HG03469 (cell line): ENCODE data around the gene MSL3B.

ENCODE experiments used
- ATAC-seq: cut with Tn5 transposase; IDR thresholded peaks from one replicate; pipeline ENCODE4 v1.9.1; 2021; ENCODE audit warnings: mild to moderate bottlenecking, moderate library complexity, moderate number of reproducible peaks; ENCODE audit not compliant: unreplicated experiment

Gene MSL3B

DNA sequence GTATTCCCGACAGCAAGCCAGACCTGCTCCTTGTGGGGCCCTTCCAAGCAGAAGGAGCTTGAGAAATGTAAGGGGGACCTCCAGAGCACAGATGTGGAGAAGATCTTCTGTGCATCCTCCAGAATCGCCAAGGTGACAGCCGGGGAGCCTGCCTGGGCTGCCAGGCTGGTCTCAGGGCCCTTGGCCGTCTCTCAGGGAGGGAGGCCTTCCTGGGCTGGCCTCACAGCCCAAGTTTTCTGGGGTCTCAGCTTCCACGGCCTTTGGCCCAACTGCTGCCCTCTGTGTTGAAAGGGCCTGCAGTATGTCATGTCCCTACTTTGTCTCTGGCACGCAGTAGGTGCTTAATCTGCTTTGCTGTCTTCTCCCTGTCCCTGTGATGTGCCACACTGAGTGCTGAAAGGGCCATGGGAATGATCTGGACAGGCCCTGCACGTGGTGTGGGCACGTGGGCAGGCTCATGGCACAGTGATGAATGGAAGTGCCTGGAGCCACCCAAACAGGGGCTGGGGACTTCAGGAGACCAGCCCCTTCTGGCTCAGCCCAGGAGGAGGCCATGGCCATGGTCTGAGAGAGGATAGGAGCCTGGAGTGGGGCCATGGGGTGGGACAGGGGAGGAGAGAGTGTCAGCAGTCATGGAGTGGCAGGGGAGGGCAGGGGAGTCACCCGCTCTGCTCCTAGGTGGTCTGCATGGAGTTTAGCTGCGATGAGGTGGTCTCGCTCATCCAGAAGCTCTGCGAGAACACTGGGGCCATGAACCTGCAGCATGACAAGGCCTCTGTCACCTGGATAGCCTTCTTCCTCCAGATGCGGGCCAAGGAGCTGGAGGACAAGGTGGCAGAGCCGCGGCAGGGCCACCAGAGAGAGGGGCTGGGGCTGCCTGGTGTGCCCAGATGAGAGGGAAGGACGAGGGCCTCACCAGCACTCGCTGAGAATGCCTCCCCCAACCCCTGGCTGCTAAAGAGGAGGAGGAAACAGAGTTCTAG lies 49.3 kb downstream of the MSL3B start:
- no peak for ATAC-seq

DNA sequence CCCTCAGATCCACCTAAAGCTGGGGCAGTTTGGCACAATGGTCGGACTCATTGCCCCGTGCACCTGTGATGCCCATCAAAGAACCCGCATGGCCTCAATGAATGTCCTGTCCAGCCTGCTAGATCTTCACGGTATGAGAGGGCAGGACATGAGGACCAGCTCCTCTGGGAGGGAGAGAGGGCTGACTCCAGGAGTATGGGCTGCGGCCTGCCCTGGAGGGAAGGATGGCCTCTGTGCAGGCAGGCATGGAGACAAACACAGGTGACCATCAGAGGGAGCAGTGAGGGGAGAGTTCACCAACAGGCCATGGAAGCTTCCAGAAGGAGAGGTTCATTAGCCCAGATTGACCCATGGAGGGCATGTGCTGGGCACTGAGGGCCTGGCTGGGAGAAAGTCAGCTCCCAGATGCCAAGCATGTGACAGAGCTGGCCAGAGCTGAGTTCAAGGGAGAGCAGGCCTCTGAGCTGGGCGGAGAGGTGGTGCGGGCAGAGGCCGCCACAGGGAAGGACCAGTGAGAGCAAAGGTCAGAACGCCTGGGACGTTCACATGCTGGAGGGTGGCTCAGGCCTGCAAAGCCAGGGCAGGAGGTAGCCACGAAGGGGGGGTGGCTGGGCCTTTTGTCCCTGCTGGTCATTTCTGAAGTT lies 50.1 kb downstream of the MSL3B start:
- no peak for ATAC-seq

DNA sequence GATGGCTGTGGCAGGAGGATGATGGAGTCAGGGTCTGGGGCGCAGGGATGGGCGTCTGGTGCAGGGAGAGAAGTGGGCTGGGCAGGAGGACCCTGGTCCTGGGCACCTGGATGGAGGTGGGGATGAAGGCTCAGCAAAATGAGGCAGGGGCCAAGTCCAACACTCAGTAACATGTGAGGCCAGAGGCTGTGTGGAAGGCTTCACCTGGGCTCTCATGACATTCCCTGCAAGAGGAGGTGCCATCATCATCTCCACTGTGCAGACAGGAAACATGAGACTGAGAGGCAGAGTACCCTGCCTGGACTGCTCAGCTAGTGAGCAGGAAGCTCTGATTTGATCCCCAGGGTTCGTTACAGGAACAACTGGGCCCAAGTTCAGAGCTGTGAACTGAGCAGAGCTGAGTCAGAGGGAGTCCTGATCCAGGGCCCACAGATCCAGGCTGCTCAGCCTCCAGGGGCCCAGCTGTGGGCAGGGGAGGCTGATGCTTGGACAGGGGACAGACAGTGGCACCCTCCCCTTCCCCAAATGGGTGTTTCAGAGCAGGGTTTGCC lies 50.8 kb downstream of the MSL3B start:
- no peak for ATAC-seq

DNA sequence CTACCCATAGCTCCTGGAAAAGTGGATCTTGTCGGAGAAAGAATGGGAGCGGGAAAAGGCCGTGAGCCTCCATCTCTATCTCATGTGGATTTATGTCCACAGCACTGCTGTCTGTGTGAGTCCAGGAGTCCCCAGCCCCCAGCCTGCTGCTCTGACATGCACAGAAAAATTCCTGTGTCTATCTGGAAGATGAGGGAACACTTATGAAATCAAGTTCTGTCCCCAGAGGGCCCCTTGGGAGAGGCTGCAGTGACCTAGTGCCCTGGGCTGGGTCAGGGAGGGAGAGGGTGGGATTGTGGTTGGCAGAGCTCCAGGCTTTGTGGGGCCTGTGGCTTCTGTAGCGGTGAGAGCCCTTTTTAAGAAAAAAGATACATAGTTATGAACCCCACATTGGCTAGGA lies 51.4 kb downstream of the MSL3B start:
- no peak for ATAC-seq

DNA sequence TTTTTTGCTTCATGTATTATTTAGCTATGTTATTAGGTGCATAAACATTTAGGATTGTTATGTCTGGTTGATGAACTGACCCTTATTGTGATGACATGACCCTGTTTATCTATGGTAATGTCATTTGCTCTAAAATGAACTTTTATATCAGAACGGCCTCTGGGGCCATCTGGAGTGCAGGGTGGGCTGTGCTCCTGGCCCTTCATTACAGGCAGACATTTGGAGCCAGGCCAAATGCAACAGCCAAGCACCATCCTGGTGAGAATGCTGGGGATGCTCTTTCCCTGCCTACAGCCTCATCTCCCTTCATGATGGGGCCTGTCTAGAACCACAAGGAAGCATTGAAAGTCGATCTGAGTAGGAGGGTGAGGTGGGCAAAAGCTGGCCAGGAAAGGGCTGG lies 51.9 kb downstream of the MSL3B start:
- no peak for ATAC-seq

DNA sequence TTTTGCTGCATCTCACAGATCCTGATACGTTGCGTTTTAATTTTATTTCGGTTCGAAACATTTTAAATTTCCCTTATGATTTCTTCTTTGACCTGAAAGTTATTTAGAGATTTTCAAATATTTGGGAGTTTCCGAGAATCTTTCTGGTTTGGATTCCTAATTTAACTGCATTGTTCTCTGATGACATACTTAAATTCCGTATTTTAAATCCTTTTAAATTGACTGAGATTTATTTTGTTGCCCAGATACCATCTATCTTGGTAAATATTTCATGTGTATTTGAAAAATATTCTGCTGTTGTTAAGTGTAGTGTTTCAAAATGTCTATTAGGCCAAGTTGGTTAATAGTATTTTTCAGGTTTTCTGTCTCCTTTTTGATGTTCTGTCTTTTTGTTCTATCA lies 52.3 kb downstream of the MSL3B start:
- no peak for ATAC-seq
